ENCODE results near the gene SNX22.

GRCh38 chr15:64146520-64146884, 5.0 kb upstream of the SNX22 start:
- no peak for TF ChIP-seq POLR2AphosphoS2 (conservative IDR thresholded peaks at IDR 0.05; ENCODE audit: low read length)
- no peak for TF ChIP-seq CBX2 (IDR thresholded peaks at IDR 0.05; ENCODE audit: borderline replicate concordance, low read depth)
- no peak for TF ChIP-seq CTCF (IDR thresholded peaks at IDR 0.05)
- TF ChIP-seq BHLHE40 (IDR thresholded peaks at IDR 0.05; ENCODE audit: low read depth, low read length): no peak
- no peak for TF ChIP-seq CHD2 (IDR thresholded peaks at IDR 0.05; ENCODE audit: low read length, partially characterized antibody)
- no peak for TF ChIP-seq RAD21 (conservative IDR thresholded peaks at IDR 0.05 in 1 of 2, IDR thresholded peaks at IDR 0.05 in 1 of 2)
- TF ChIP-seq TFCP2L1 (CRISPR knock-in tag; IDR thresholded peaks at IDR 0.05): no peak
- no peak for TF ChIP-seq POLR2A (IDR thresholded peaks at IDR 0.05; ENCODE audit: low read length)
- TF ChIP-seq USF2 (IDR thresholded peaks at IDR 0.05): no peak
- TF ChIP-seq KDM1A (IDR thresholded peaks at IDR 0.05; ENCODE audit: low read depth): no peak
- no peak for TF ChIP-seq E2F6 (IDR thresholded peaks at IDR 0.05; ENCODE audit: borderline replicate concordance, low read depth)

Measured in A549 (cell line).